Thoracic aorta (tissue), 2 donors: ENCODE data around the gene ZNF611. TPM values are rescaled to one million over a fixed set of nuclear protein-coding genes. Genes with fewer than 3 reads are reported as not detected.

Experiments used
- ATAC-seq: fragments of 150-250 bp; one replicate; pipeline ENCODE4 v1.8.0; 2017; ENCODE audit warnings: low read depth; ENCODE audit not compliant: insufficient number of reproducible peaks, low FRiP score
- DNase-seq: peaks from one replicate; pipeline ENCODE4 v3.0.0-alpha.2; 2020; ENCODE audit warnings: low spot score
- H3K27ac ChIP-seq, 2 donors: fragments of 200-600 bp; sonication (generic); 1 replicate in 1 of 2; 2 replicates in 1 of 2; pipeline ENCODE4 v1.5.1; 2016; ENCODE audit warnings: mild to moderate bottlenecking in 2 of 2, moderate library complexity in 2 of 2
- H3K27me3 ChIP-seq: fragments of 200-600 bp; sonication (generic); replicated peaks from 2 replicates; pipeline ENCODE4 v1.6.0; 2016; ENCODE audit warnings: mild to moderate bottlenecking; ENCODE audit not compliant: insufficient read depth
- H3K36me3 ChIP-seq: fragments of 200-600 bp; sonication (generic); one replicate; pipeline ENCODE4 v1.5.1; 2016
- H3K4me1 ChIP-seq, 2 donors: fragments of 200-600 bp; sonication (generic); 1 replicate in 1 of 2; 2 replicates in 1 of 2; pipeline versions ENCODE4 v1.5.1 to v1.6.0; 2016; ENCODE audit warnings: low read depth in 2 of 2, mild to moderate bottlenecking in 1 of 2; ENCODE audit not compliant: control insufficient read depth in 1 of 2
- H3K4me3 ChIP-seq: fragments of 200-600 bp; sonication (generic); 2 replicates; pipeline ENCODE4 v1.5.1; 2016; ENCODE audit warnings: mild to moderate bottlenecking
- H3K9me3 ChIP-seq: fragments of 200-600 bp; sonication (generic); 2 replicates; pipeline ENCODE4 v1.5.1; 2016
- total RNA-seq, 2 donors: library from RNA; depleted of rRNA; stranded (reverse); fragments of >200 nt; gene quantifications; one replicate each; pipeline versions ENCODE4 v1.1.0 to v1.2.3, GENCODE V29; 2016
- TF ChIP-seq, protein P1 (sequence below): fragments of 200-600 bp; sonication (generic); IDR thresholded peaks from one replicate; pipeline ENCODE4 v1.5.1; 2019; ENCODE audit warnings: antibody characterized with exemption

The ZNF611 gene
- total RNA-seq, 2 donors from 2014 or later, result 26.3 to 30.0 TPM

DNA sequence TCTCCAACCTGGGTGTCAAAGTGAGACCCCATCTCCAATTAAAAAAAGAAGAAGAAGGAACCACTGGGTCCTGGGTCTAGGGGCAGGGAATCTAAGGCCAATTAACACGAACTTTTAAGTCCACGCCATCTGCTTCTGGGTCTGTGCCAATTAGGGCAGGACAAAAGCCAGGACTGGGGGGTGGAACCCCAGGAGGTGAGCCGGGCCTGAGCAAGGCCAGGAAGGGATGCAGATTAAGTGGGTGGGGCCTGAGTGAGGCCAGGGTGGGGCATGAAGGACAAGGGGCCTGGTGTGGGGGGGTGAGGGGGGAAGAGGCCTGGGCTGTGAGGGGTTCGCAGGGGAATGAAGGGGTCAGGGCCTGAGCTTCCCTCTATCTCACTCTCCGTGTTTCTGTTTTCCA is 70.4 kb downstream of the ZNF611 start:
- Histone ChIP-seq H3K4me3 (no peak overlapping the region), H3K36me3 (peaks cover 5% of the 10 kb centered on the region), H3K27ac (no peak overlapping the region), H3K27me3 (no peaks in the 10 kb centered on the region), H3K4me1 (no peaks in the 10 kb centered on the region), H3K9me3 (no peaks in the 10 kb centered on the region)
- ATAC-seq, result no peak
- DNase-seq, result no peak
- TF ChIP-seq, protein P1, sequence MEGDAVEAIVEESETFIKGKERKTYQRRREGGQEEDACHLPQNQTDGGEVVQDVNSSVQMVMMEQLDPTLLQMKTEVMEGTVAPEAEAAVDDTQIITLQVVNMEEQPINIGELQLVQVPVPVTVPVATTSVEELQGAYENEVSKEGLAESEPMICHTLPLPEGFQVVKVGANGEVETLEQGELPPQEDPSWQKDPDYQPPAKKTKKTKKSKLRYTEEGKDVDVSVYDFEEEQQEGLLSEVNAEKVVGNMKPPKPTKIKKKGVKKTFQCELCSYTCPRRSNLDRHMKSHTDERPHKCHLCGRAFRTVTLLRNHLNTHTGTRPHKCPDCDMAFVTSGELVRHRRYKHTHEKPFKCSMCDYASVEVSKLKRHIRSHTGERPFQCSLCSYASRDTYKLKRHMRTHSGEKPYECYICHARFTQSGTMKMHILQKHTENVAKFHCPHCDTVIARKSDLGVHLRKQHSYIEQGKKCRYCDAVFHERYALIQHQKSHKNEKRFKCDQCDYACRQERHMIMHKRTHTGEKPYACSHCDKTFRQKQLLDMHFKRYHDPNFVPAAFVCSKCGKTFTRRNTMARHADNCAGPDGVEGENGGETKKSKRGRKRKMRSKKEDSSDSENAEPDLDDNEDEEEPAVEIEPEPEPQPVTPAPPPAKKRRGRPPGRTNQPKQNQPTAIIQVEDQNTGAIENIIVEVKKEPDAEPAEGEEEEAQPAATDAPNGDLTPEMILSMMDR, result no peak

DNA sequence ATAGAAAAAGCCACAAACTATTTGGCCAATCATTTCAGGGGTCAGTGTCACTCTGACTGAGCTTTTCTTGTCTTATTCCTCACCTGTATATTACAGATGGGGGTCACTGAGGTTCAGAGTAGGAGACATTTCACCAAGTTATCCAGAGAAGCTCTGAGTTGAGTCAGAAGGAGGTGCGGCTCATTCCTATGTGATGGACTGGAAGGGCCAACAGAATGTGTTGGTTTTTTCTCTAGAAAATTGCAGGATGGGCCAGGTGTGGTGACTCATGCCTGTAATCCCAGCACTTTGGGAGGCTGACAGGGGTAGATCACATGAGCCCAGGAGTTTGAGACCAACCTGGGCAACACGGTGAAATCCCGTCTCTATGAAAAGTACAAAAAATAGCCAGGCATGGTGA is 72.2 kb downstream of the ZNF611 start:
- Histone ChIP-seq H3K9me3 (no peaks in the 10 kb centered on the region), H3K27ac (no peak overlapping the region), H3K4me3 (no peak overlapping the region), H3K36me3 (peaks cover 11% of the 10 kb centered on the region), H3K27me3 (no peaks in the 10 kb centered on the region), H3K4me1 (no peaks in the 10 kb centered on the region)
- TF ChIP-seq, protein P1, result no peak
- ATAC-seq (no peak), DNase-seq (no peak)

DNA sequence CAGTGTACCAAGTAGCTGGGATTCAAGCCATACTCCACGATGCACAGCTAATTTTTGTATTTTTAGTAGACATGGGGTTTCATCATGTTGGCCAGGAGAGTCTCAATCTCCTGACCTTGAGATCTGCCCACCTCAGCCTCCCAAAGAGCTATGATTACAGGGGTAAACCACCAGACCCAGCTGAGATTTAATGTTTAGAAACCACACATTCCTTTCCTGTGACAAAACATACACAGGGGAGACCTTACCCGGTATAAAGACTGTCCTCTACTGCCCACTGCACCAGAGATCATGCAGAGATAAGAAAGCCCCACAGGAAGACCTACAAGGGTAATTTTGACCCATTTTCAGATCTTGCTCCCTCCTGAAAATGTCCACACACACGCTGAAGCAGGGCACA is 73.9 kb downstream of the ZNF611 start:
- Histone ChIP-seq H3K27me3 (no peaks in the 10 kb centered on the region), H3K4me3 (no peak overlapping the region), H3K27ac (no peak overlapping the region), H3K9me3 (no peaks in the 10 kb centered on the region), H3K4me1 (no peaks in the 10 kb centered on the region), H3K36me3 (peaks cover 11% of the 10 kb centered on the region)
- TF ChIP-seq, protein P1, result no peak
- DNase-seq (no peak), ATAC-seq (no peak)

DNA sequence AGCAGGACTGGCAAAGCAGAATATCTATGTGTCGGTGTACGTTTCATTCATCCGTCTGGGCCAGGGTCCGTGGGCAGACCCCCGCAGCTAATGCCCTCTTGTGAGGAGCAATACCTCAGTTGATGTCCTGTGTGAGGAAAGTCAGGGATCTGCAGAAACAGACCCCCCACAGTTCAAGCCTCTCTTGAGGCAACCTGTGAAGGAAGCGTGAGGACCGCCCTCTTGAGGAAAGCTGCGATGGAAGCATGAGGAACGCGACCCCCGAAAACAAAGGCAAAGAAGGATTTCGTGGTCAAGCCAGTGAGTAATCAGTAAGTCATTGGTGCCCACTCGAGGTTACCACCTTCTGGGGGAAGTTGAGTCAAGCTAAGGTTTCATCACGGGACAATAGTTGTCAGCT is 75.8 kb downstream of the ZNF611 start:
- TF ChIP-seq, protein P1, result no peak
- no peak for DNase-seq
- Histone ChIP-seq H3K27ac (no peak overlapping the region), H3K36me3 (peaks cover 24% of the 10 kb centered on the region), H3K4me3 (no peak overlapping the region), H3K4me1 (no peaks in the 10 kb centered on the region), H3K27me3 (no peaks in the 10 kb centered on the region), H3K9me3 (no peaks in the 10 kb centered on the region)
- no peak for ATAC-seq

DNA sequence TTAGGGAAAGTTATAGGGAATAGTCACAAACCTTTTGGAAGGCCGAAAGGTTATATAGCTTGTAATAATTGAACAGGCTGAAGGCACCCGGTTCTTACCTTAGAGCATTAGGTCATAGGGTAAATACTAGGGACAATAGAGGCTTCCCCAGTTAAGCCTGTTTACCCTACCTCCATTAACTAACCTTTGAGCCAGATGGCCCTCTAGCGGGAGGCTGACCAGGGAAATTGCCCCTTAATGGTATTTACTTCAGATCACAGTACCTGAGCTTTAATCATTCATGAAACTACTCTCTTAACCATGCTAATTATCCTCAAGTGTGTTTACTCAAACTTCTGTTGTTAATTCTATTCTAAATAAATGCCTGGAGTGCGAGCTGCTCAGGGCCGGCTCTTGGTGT is 76.2 kb downstream of the ZNF611 start:
- Histone ChIP-seq H3K4me1 (no peaks in the 10 kb centered on the region), H3K4me3 (no peak overlapping the region), H3K27ac (no peak overlapping the region), H3K36me3 (peaks cover 27% of the 10 kb centered on the region), H3K9me3 (no peaks in the 10 kb centered on the region), H3K27me3 (no peaks in the 10 kb centered on the region)
- ATAC-seq, result no peak
- no peak for DNase-seq
- TF ChIP-seq, protein P1, result no peak
